GM12878 (cell line): ENCODE measurements around the gene GMDS. TPM values are rescaled to one million over a fixed set of nuclear protein-coding genes. Genes with fewer than 3 reads are reported as not detected.

Experiments
- ATAC-seq: fragments of 200-7000 bp; cut with Tn5 transposase; 3 replicates; pipeline ENCODE4 v1.9.1; 2020; ENCODE audit warnings: mild to moderate bottlenecking, moderate library complexity
- BruUV-seq: library from RNA; stranded (reverse); fragments of 400-500 nt; replicated peaks from 2 replicates; lab custom pipeline; 2021; lab: Mats Ljungman, UMichigan
- CTCF ChIA-PET: fragments of 300-600 bp; sonication (Branson Sonifier 250); formaldehyde crosslinking; extraction: SDS; loops from one replicate; lab custom pipeline; 2021; ENCODE audit warnings: inconsistent platforms; lab: Yijun Ruan, JAX
- POLR2A ChIA-PET: fragments of 350-600 bp; formaldehyde crosslinking; extraction: SDS; loops from one replicate; lab custom pipeline; 2021; ENCODE audit warnings: inconsistent platforms; lab: Charles Lee
- RAD21 ChIA-PET: fragments of 300-600 bp; sonication (Branson Sonifier 250); formaldehyde crosslinking; loops from one replicate; lab custom pipeline; 2023; ENCODE audit warnings: antibody characterized with exemption; ENCODE audit not compliant: unreplicated experiment; lab: Charles Lee
- SMC1A ChIA-PET: fragments of 300-600 bp; sonication (Branson Sonifier 250); formaldehyde crosslinking; loops from one replicate; lab custom pipeline; 2023; ENCODE audit not compliant: unreplicated experiment, uncharacterized antibody; lab: Charles Lee
- DNase-seq: peaks from one replicate; pipeline ENCODE4 v3.0.0-alpha.2; 2011; ENCODE audit warnings: low read depth, low spot score
- FAIRE-seq: peaks from 3 replicates; lab custom pipeline; 2011; peaks lifted over from hg19 to GRCh38; lab: Jason Lieb, UNC
- H2AFZ ChIP-seq: 2 replicates; pipeline ENCODE4 v1.6.0; 2011; ENCODE audit warnings: low read depth, low read length, control low read depth; ENCODE audit not compliant: control insufficient read depth
- H3K27ac ChIP-seq: 2 replicates; pipeline ENCODE4 v1.5.1; 2011; ENCODE audit warnings: control low read depth; ENCODE audit not compliant: control insufficient read depth, insufficient read depth
- H3K27me3 ChIP-seq, 2 experiments: replicated peaks in 1 of 2; 2 replicates each; pipeline versions ENCODE4 v1.6.0 to v1.6.1; 2011; ENCODE audit warnings: low read length in 1 of 2; ENCODE audit not compliant: control insufficient read depth in 2 of 2, insufficient read depth in 2 of 2
- H3K36me3 ChIP-seq, 2 experiments: 2 replicates each; pipeline ENCODE4 v1.5.1; 2011; ENCODE audit warnings: low read length in 1 of 2; ENCODE audit not compliant: control insufficient read depth in 2 of 2, insufficient read depth in 2 of 2
- H3K4me1 ChIP-seq: 2 replicates; pipeline ENCODE4 v1.6.1; 2011; ENCODE audit warnings: mild to moderate bottlenecking, low read length, moderate library complexity, mixed read lengths; ENCODE audit not compliant: control insufficient read depth, insufficient read depth
- H3K4me2 ChIP-seq: 2 replicates; pipeline ENCODE4 v1.6.0; 2011; ENCODE audit warnings: control low read depth; ENCODE audit not compliant: control insufficient read depth, insufficient read depth
- H3K4me3 ChIP-seq: fragments of 200-600 bp; sonication (generic); 2 replicates; pipeline ENCODE4 v1.5.1; 2016
- H3K79me2 ChIP-seq: 2 replicates; pipeline ENCODE4 v1.6.0; 2011; ENCODE audit warnings: low read length; ENCODE audit not compliant: control insufficient read depth, insufficient read depth
- H3K9ac ChIP-seq: 2 replicates; pipeline ENCODE4 v1.8.0; 2011; ENCODE audit warnings: low read length, control low read depth, mixed read lengths; ENCODE audit not compliant: control insufficient read depth, insufficient read depth
- H3K9me3 ChIP-seq: replicated peaks from 3 replicates; pipeline ENCODE4 v1.5.1; 2011; ENCODE audit warnings: mild to moderate bottlenecking, low read length; ENCODE audit not compliant: control insufficient read depth, insufficient read depth
- H4K20me1 ChIP-seq: 2 replicates; pipeline ENCODE4 v1.6.0; 2011; ENCODE audit not compliant: control insufficient read depth, insufficient read depth
- EED ChIP-seq: sonication (generic); IDR thresholded peaks from 2 replicates; pipeline ENCODE4 v1.6.1; 2016; ENCODE audit warnings: antibody characterized with exemption, low read depth
- FOS ChIP-seq: IDR thresholded peaks from 3 replicates; pipeline ENCODE4 v1.6.1; 2011; ENCODE audit warnings: borderline replicate concordance; ENCODE audit not compliant: insufficient read length; ENCODE audit errors: extremely low read depth
- NFXL1 ChIP-seq: fragments of 450-650 bp; IDR thresholded peaks from 2 replicates; pipeline ENCODE4 v1.6.1; 2017; ENCODE audit warnings: antibody characterized with exemption, mild to moderate bottlenecking, borderline replicate concordance
- ZNF622 ChIP-seq: fragments of 450-650 bp; IDR thresholded peaks from 2 replicates; pipeline ENCODE4 v1.6.1; 2017; ENCODE audit warnings: mild to moderate bottlenecking, inconsistent platforms
- WGBS: methylation state at CpG from one replicate; pipeline ENCODE4 v1.1.6; 2016; ENCODE audit warnings: low lambda C conversion rate; ENCODE audit not compliant: insufficient replicate concordance, insufficient coverage; ENCODE audit errors: missing lambda C conversion rate; 5-methylcytosine and 5-hydroxymethylcytosine counted together
- in situ Hi-C: fragments of 300-500 bp; cut with MboI; formaldehyde crosslinking; loops from 9 replicates; pipeline ENCODE4 v1.14.3; 2018; ENCODE audit warnings: mixed read lengths
- intact Hi-C: fragments of 100-400 bp; cut with micrococcal nuclease; formaldehyde crosslinking; loops from one replicate; pipeline ENCODE4 v1.14.2; 2022; ENCODE audit not compliant: unreplicated experiment
- polyA plus RNA-seq, 11 experiments: library from polyadenylated mRNA; depleted of rRNA in 4 of 11; unstranded in 6 of 11; stranded (reverse) in 5 of 11; fragments of >200 nt; fragmentation: Nextera tagmentation in 4 of 11; fragmentation: Illumina TruSeq in 1 of 11; extraction: Ambion mirVana in 4 of 11; extraction: Trizol in 1 of 11; gene quantifications; 1 replicate in 1 of 11; 2 replicates in 10 of 11; pipeline versions ENCODE4 v1.2.1 to v1.2.3, GENCODE V29; 2011 to 2016; ENCODE audit warnings: inconsistent platforms in 2 of 11, missing spikeins in 2 of 11, low read depth in 1 of 11
- total RNA-seq, 4 experiments: library from RNA; depleted of rRNA in 3 of 4; stranded (reverse); fragments of >200 nt in 3 of 4; fragmentation: Illumina TruSeq in 1 of 4; extraction: Trizol in 1 of 4; gene quantifications; 2 replicates each; pipeline versions ENCODE4 v1.2.1 to v1.2.3, GENCODE V29; 2013 to 2021
- TF ChIP-seq, protein P1 (sequence below): fragments of 450-650 bp; conservative IDR thresholded peaks from 2 replicates; pipeline ENCODE4 v1.6.1; 2017; ENCODE audit warnings: mild to moderate bottlenecking, moderate library complexity
- TF ChIP-seq, protein P2 (sequence below): fragments of 450-650 bp; IDR thresholded peaks from 2 replicates; pipeline ENCODE4 v1.6.1; 2017; ENCODE audit warnings: mild to moderate bottlenecking, low read depth, inconsistent platforms; ENCODE audit not compliant: poor library complexity, severe bottlenecking
- TF ChIP-seq, protein P3 (sequence below): fragments of 450-650 bp; IDR thresholded peaks from 2 replicates; pipeline ENCODE4 v1.6.1; 2017; ENCODE audit warnings: low read depth, mild to moderate bottlenecking, moderate library complexity
- TF ChIP-seq, protein P4 (sequence below): IDR thresholded peaks from 2 replicates; pipeline ENCODE4 v1.6.1; 2012; ENCODE audit warnings: low read depth, low read length, improper control_type of control experiment

Gene GMDS
- total and polyA plus RNA-seq, 10 of the 15 experiments (the other 5 are each of a cell fraction or from before 2014, with no cell fraction given), result 0.61 to 53.8 (median 29.3) TPM

DNA sequence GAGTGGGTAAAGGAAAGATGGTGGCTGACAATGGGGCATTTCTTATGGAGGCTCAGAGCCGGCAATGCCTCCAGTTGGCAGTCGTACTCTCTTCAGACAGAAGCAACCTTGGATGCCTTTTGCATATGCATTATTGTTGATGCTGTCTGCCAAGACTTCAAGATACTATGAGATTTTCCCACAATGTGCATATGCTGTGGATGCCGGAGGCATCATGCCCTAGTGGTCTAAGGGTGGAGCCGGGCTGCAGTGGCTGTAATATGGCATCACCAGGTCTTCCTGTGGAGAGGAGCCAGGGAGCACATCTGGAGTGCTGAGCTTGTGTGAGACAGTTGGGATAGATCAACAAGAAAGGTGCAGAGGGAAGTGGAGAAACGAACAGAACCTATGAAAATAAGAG lies 530.8 kb downstream of the GMDS start:
- intact Hi-C loops, result no loop called here
- Histone ChIP-seq H3K27ac (no peak overlapping the region), H3K4me1 (no peaks in the 10 kb centered on the region), H3K9me3 (no peaks in the 10 kb centered on the region), H3K9ac (no peak overlapping the region), H3K4me2 (no peak overlapping the region), H3K36me3 (no peaks in the 10 kb centered on the region; a peak in 2 of 4 replicates), H2AFZ (no peak overlapping the region), H4K20me1 (no peaks in the 10 kb centered on the region), H3K79me2 (no peaks in the 10 kb centered on the region), H3K27me3 (no peaks in the 10 kb centered on the region), H3K4me3 (no peak overlapping the region)
- POLR2A ChIA-PET, result no interaction called here
- CTCF ChIA-PET, result interaction anchor here (0.9 kb wide), 1 partner anchor 13 kb away, joined by 3 read pairs; no protein-coding TSS in a partner anchor
- WGBS, result 81% methylated on average over 5 of the region's 5 CpGs
- in situ Hi-C loops, result no loop called here
- BruUV-seq, result no TSS peak
- TF ChIP-seq, protein P1, sequence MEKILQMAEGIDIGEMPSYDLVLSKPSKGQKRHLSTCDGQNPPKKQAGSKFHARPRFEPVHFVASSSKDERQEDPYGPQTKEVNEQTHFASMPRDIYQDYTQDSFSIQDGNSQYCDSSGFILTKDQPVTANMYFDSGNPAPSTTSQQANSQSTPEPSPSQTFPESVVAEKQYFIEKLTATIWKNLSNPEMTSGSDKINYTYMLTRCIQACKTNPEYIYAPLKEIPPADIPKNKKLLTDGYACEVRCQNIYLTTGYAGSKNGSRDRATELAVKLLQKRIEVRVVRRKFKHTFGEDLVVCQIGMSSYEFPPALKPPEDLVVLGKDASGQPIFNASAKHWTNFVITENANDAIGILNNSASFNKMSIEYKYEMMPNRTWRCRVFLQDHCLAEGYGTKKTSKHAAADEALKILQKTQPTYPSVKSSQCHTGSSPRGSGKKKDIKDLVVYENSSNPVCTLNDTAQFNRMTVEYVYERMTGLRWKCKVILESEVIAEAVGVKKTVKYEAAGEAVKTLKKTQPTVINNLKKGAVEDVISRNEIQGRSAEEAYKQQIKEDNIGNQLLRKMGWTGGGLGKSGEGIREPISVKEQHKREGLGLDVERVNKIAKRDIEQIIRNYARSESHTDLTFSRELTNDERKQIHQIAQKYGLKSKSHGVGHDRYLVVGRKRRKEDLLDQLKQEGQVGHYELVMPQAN, result no peak
- no peak for TF ChIP-seq ZNF622
- no peak for TF ChIP-seq FOS
- TF ChIP-seq NFXL1, result no peak
- TF ChIP-seq, protein P2, sequence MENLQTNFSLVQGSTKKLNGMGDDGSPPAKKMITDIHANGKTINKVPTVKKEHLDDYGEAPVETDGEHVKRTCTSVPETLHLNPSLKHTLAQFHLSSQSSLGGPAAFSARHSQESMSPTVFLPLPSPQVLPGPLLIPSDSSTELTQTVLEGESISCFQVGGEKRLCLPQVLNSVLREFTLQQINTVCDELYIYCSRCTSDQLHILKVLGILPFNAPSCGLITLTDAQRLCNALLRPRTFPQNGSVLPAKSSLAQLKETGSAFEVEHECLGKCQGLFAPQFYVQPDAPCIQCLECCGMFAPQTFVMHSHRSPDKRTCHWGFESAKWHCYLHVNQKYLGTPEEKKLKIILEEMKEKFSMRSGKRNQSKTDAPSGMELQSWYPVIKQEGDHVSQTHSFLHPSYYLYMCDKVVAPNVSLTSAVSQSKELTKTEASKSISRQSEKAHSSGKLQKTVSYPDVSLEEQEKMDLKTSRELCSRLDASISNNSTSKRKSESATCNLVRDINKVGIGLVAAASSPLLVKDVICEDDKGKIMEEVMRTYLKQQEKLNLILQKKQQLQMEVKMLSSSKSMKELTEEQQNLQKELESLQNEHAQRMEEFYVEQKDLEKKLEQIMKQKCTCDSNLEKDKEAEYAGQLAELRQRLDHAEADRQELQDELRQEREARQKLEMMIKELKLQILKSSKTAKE, result no peak
- TF ChIP-seq, protein P3, sequence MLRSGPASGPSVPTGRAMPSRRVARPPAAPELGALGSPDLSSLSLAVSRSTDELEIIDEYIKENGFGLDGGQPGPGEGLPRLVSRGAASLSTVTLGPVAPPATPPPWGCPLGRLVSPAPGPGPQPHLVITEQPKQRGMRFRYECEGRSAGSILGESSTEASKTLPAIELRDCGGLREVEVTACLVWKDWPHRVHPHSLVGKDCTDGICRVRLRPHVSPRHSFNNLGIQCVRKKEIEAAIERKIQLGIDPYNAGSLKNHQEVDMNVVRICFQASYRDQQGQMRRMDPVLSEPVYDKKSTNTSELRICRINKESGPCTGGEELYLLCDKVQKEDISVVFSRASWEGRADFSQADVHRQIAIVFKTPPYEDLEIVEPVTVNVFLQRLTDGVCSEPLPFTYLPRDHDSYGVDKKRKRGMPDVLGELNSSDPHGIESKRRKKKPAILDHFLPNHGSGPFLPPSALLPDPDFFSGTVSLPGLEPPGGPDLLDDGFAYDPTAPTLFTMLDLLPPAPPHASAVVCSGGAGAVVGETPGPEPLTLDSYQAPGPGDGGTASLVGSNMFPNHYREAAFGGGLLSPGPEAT, result no peak
- no peak for TF ChIP-seq EED
- TF ChIP-seq, protein P4, sequence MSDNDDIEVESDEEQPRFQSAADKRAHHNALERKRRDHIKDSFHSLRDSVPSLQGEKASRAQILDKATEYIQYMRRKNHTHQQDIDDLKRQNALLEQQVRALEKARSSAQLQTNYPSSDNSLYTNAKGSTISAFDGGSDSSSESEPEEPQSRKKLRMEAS, result no peak
- DNase-seq (no peak), ATAC-seq (no peak), FAIRE-seq (no peak)
- SMC1A ChIA-PET, result no interaction called here
- RAD21 ChIA-PET, result no interaction called here
